ENCODE data around the gene TMEM45B.

DNA sequence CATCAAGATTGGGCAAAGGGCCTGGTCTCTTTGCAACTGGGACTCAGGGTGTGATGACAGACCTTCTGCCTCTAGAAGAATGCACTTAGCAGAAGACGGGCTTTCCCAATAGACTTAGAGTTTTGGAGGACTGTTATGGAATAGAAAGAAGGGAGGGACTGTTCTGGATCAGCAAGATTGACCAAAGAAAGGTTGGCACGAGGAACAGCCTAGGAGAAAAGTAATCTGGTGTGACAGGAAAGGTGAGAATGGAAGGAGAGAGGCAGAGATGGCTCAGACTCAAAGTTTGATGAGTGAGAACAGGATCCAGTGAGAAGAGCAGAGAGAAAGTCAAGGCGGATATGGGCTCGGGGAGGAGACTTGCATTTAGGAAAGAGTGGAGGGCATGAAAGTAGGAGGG, 23.0 kb upstream of the TMEM45B start:
- TF ChIP-seq POLR2A (IDR thresholded peaks at IDR 0.05; ENCODE audit: extremely low read depth, insufficient read length): no peak
- TF ChIP-seq, protein P1, sequence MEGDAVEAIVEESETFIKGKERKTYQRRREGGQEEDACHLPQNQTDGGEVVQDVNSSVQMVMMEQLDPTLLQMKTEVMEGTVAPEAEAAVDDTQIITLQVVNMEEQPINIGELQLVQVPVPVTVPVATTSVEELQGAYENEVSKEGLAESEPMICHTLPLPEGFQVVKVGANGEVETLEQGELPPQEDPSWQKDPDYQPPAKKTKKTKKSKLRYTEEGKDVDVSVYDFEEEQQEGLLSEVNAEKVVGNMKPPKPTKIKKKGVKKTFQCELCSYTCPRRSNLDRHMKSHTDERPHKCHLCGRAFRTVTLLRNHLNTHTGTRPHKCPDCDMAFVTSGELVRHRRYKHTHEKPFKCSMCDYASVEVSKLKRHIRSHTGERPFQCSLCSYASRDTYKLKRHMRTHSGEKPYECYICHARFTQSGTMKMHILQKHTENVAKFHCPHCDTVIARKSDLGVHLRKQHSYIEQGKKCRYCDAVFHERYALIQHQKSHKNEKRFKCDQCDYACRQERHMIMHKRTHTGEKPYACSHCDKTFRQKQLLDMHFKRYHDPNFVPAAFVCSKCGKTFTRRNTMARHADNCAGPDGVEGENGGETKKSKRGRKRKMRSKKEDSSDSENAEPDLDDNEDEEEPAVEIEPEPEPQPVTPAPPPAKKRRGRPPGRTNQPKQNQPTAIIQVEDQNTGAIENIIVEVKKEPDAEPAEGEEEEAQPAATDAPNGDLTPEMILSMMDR (IDR thresholded peaks at IDR 0.05; ENCODE audit: low read depth, low read length): no peak
- TF ChIP-seq, protein P2, sequence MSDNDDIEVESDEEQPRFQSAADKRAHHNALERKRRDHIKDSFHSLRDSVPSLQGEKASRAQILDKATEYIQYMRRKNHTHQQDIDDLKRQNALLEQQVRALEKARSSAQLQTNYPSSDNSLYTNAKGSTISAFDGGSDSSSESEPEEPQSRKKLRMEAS (IDR thresholded peaks at IDR 0.05; ENCODE audit: low read depth, low read length): no peak
